Lung microvascular endothelial cell (primary cell): ENCODE results near the gene NCKAP5. TPM values are rescaled to one million over a fixed set of nuclear protein-coding genes. Genes with fewer than 3 reads are reported as not detected.
A peak's percentile ranks its signal among the peaks of the same experiment; 100 is the strongest.

ENCODE experiments used
- DNase-seq, 2 donors: peaks; one replicate each; pipeline versions ENCODE4 v3.0.0 to v3.0.0-alpha.2; 2010; ENCODE audit warnings: low read depth in 2 of 2
- total RNA-seq: library from RNA; depleted of rRNA; stranded (reverse); fragments of >200 nt; gene quantifications from 2 replicates; pipeline ENCODE4 v1.2.1, GENCODE V29; 2014

NCKAP5 gene
- total RNA-seq, 1 donor from 2014 or later = under 0.01 TPM

DNA sequence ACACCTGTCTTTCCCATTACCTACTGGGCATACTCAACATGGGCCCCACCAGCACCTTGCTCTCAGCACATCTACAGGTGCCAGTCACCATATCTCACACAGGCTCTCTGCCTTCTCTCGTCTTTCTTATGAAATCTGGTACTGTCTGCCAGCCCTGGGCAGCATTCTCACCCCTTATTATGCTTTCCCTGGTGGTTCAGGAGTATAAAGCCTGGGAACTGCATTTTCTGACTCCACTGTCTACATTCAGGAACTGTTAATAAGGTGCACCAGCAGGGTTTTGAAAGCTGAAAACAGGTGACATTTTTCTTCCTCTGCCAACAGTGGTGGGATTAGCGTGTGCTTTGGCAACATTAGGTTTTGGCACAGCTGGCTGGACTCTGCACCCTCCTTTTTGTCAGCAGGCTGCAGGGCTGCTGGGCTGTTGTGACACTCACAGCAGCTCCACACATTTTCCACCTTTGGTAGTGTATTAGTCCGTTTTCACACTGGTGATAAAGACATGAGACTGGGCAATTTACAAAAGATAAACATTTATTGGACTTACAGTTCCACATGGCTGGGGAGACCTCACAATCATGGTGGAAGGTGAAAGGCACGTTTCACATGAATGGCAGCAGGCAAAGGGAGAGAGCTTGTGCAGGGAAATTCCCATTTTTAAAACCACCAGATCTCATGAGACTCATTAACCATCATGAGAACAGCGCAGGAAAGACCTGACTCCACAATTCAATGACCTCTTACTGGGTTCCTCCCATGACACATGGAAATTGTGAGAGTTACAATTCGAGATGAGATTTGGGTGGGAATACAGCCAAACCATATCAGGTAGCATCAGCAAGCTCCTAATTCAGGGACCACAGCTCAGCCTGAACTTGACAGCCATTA is 555.2 kb downstream of the NCKAP5 start:
- DNase-seq = no peak

DNA sequence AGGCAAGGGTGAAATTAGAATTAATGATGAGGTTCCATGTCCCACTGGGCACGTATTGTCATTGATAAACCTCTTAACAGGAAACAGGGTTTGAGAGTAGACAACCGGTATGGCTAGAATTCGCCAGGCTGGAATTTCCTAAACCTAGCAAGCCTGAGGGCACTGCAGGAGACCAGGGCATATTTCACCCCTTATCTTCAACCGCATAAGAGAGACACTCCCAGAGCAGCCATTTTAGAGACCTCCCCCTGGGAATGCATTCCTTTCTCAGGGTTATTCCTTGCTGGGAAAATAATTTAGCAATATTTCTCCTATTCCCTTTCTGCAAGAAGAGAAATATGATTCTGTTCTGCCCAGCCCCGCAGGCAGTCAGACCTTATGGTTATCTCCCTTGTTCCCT is 563.6 kb downstream of the NCKAP5 start:
- DNase-seq = no peak

DNA sequence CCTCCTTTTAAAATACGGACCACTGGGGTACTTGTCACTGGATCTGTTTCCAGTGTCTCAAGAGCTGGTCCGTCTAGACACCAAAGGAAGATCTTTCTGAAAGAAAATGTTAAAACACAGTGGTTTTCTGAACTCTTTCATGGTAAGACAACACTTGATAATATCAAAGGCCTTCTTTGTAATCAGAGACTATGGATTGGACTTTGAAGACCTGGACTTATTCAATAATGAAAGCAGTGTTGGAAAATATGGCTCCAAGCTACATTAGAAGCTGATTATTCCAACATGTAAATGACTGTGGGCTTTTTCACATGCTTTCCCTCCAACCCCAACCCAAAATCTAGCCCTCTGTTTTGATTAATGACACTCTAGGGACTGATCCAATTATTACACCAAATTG is 568.8 kb downstream of the NCKAP5 start:
- DNase-seq = no peak

DNA sequence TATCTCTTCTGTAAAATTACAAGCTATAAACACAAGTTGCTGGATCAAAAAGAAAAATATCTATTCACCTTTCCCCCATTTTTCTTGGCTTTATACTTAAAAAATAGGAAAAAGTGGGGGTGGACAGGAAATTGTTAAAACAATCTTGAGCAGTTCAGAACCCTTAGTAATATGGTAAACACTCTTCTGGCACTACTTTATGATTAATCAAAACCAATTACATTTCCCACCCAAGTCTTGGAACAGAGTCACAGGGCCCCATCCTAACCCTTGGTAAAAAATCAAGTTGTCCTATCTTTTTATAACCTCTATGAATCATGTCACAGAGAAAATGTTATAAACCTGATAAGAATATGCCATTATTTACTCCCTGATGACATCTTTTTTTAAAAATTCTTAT is 570.0 kb downstream of the NCKAP5 start:
- no peak for DNase-seq

DNA sequence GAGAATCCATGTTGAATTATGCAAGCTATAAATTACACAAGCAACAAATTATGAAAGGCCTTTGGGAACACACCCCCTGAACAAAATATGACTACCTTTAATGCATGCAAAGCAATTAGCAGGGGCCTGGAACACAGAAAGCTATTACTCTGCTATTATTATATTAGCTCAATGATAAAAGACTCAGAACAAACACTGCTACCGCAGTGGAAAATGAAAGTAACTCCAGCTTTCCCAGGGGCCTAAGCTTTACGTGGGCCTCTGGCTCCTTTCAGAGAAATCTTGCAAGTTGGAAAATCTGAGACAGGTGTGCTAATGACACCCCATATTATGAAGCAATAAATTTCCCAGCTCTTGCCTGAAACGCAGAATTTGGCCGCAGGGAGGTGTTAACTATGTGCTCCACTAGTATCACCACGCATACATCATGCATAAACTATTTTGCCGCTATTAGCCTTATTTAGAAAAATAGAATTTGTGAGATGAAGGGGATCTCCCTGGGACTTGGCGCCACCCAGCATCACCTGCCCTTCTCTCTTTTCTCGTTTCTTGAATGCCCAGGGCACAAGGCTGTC is 576.7 kb downstream of the NCKAP5 start:
- no peak for DNase-seq

DNA sequence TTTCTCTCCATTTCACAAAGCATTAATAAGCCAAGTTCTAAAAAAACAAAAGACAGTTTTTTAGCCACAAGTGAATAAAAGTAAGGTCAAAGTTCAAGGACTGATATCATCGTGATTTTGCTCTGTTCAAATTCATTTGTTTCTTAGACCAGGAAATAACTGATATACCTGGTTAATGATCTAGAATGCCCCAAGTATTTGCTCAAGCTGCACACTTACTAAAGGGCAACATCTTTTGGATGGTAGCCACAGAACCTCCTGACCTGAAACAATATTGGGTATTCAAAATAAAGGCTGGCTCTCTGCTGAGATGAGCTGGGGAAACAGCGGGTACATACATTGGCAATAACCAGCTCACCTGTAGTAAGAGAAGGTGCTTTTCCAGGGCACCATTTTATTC is 583.5 kb downstream of the NCKAP5 start:
- no peak for DNase-seq

GRCh38 chr2:132980304-132980703 is 588.0 kb downstream of the NCKAP5 start:
- DNase-seq = no peak

- no peak for DNase-seq
Observed at GRCh38 chr2:132979339-132980093, 588.7 kb downstream of the NCKAP5 start.

DNA sequence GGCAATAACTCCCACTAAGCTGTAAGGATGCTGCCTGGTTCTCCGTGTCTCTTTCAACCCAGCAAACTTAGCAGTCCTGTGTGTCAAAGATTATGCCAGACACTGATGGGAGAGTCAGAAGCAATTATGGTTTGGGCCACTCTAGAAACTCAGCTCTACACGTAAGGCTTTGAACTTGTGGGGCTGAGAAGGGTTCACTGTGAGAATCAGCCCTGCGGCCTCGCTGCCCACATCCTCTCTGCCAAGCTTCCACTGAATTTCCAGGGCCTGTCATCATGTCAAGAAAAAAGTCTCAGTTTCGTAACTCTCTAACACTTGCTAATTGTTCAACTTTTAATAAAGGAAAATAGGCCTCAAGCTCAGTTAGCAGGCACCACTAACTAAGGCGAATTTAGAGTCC is 589.4 kb downstream of the NCKAP5 start:
- no peak for DNase-seq

GRCh38 chr2:132977812-132978529 is 590.3 kb downstream of the NCKAP5 start:
- peak in 1 of 2 donors; percentile 38 for DNase-seq

DNA sequence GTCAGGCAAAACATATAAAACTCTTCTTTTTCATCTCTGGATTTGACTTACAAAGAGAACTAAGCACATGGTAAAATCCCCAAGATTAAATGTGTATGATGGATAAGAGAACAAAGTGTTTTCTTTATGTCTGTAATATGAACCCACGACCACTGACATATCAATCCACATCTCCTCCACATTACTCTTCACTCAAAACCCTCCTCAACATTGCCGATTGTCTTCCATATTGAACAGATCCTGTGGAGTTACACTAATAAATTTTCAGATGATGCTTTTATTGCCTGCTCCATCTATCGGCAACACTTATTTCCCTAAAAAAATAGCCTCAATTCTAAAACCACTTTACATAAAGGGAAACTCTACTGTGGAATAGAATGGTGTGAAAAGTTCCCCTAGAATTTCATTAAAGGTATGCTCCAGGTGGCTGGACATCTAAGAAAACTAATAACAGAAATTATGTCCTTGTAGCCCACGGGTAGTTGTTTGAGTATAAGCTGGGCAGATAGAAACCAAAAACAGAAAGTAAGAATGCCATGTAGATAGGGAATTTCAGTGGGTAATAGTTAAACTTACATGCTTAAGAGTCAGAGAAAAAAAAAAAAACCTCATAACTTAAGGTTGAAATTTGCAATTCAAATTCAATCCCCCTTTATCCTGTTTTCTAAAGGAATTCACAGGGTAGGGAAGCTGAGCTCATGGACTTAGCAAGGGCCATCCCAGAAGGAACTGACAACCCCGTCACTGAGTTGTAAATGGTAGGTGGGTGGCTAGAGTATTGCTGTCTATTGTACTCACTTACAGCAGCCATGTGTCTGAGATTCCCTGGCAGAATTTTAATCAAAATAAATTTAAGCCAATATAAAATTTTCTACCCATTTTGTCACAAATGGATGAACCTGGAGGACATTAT is 592.8 kb downstream of the NCKAP5 start:
- DNase-seq = no peak

DNA sequence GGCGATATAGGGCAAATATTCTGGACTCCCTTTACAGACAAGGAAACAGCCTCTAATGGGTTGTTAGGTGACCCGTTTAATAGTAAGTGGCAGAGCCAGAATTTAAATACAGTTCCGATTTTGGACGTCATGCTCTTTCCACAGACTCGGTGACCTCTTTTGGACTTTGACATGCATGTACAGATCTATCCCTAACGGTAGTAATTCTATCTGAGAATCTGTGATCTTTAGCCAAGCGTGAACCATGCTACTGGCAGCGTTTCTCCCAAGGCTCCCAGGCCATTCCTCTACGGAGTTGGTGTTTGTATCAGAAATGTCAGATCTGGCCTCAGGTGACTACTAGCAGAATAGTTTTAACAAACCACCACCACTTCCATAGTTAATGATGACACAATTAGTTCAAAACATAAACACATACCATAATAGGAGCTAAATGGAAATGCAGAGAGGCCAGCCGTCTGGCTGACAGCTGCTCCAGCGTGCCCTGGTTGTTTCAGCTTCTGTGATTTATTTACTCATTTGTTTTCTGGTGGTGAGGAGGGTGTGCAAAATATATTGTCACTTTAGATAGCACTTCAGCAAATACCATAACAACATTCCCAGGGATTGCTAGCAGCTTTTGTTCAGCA is 593.7 kb downstream of the NCKAP5 start:
- no peak for DNase-seq

DNA sequence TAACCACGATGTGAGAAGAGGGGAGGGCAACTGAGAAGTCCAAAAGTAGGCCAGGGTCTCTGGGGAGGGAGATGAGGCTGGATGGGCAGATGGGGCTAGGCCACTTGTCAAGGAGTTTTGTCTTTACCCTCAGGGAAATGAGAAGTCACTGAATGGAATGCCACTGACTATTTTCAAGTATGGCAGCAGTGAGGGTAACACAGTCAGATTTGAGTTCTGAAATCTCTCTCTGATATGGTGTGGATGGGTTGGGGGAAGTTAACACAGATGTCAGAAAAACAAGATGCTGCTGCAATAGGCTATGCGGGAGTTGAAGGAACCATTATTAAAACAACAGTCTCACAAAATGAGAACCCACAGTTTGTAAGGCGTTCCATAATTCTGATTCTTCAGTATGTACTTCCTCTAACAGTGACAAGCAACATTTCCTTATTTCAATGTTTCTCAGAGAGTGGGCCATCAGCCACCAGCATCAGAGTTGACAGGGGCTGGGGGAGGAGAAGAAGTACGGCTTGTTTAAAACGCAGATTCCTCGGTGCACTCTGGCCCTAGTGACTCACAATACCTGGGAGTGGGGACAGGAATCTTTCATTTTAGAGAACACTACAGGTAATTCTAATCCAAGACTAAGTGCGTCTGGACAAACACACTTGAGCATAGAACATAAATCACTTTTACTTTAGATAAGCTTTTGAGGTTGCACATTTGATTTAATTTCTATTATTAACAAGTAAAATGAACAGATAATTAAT is 596.8 kb downstream of the NCKAP5 start:
- no peak for DNase-seq

GRCh38 chr2:132969371-132969985 is 598.8 kb downstream of the NCKAP5 start:
- DNase-seq = peak in 1 of 2 donors; percentile 33

DNA sequence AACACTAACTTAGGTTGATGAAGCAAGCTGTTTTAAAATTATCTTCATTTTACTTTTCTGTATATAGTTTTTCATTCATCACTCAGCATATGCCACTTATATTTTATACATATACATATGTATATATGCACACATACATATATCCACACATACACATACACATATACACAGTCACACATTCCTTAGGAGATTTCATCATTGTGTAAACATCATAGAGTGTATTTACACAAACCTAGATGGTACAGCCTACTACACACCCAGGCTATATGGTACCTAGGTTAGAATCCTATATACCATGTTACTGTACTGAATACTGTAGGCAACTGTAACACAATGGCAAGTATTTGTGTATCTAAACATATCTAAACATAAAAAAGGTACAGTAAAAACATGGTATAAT is 602.8 kb downstream of the NCKAP5 start:
- no peak for DNase-seq

- no peak for DNase-seq
Observed at GRCh38 chr2:132963161-132963560, 605.1 kb downstream of the NCKAP5 start.

DNA sequence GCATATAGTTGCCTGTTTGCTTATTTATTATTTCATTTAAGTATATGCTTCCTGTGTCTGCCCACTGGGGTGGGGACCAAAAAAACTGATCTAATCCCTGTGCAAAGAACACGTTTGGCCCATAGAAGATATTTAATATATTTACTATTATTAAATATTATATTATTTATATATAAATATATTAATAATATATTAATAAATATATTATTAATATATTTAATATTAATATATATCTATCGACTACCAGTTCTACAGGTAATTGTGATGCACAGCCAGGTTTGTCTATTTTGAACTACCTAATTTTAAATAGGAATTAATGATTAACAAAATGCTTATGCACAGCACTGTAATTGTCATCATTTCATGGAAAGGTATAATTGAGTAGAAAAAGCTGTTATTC is 609.4 kb downstream of the NCKAP5 start:
- DNase-seq = no peak

GRCh38 chr2:132955871-132956615 is 612.2 kb downstream of the NCKAP5 start:
- no peak for DNase-seq
